ENCODE results near the gene NPLOC4. TPM values are rescaled to one million over a fixed set of nuclear protein-coding genes. Genes with fewer than 3 reads are reported as not detected.
A peak's percentile ranks its signal among the peaks of the same experiment; 100 is the strongest.

The NPLOC4 gene
- total and polyA plus RNA-seq, 11 donors: 28.2 to 133 (median 99.2) TPM

DNA sequence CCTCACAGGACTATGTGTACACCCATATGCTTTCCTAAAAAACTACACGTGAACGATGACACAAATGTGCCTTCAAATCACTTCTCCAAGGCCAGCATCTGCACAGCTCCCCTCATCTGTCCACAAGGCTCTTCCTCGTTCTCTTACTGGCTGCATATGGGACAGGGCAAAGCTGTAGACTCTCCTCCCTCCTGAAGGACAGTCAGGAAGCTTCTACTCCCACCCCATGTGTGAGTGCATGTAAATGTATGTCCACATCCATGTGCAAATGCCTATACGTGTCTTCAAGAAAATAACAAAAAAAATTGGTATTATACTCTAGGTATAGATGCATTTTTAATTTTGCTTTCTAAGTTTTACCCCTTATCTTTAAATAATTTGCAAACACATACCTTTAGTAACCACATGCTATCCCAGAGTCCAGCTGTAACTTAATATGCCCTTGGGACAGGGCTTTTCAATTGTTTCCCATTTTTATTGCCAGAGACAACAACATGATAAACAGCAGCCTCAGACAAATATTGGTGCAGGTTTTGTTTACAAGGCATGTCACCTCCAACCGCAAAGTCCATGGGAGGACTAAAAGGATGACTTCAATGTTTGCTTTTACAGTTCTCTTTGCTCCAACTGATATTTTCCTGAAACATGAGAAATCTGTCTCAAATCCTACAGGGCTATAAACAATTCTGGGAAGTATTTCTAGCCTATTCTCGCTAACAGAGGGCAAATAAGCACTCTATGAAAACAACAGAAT is 53.1 kb downstream of the NPLOC4 start:
- Histone ChIP-seq H3K4me1 (peaks cover 0 to 20% (median 8%) of the 10 kb centered on the region in 12 donors), H3K27ac (no peak overlapping the region), H3K36me3 (peaks cover 0 to 93% (median 88%) of the 10 kb centered on the region in 9 donors), H3K27me3 (no peaks in the 10 kb centered on the region), H3K4me3 (no peak overlapping the region), H3K9me3 (no peaks in the 10 kb centered on the region)
- 89 to 93% (median 91%) methylated on average over 6 of the region's 6 CpGs for WGBS, 4 donors
- TF ChIP-seq CTCF (IDR thresholded peaks at IDR 0.05) (no peak), POLR2A (IDR thresholded peaks at IDR 0.05) (no peak)
- ATAC-seq (no peak), DNase-seq (no peak)
- intact Hi-C loops (cut with DNase I): no loop called here

GRCh38 chr17:81582749-81583148 is 54.2 kb downstream of the NPLOC4 start:
- no peak for ATAC-seq
- DNase-seq: peak in 1 of 5 donors; percentile 25
- Histone ChIP-seq H3K4me3 (no peak overlapping the region), H3K36me3 (peaks cover 0 to 93% (median 82%) of the 10 kb centered on the region in 9 donors), H3K9me3 (no peaks in the 10 kb centered on the region), H3K4me1 (peaks cover 0 to 23% (median 9%) of the 10 kb centered on the region in 12 donors), H3K27me3 (no peaks in the 10 kb centered on the region), H3K27ac (no peak overlapping the region)
- 92 to 95% (median 94%) methylated on average over 11 to 12 of the region's 12 CpGs for WGBS, 4 donors
- TF ChIP-seq POLR2A (IDR thresholded peaks at IDR 0.05) (no peak), CTCF (IDR thresholded peaks at IDR 0.05) (no peak)
- intact Hi-C loops (cut with DNase I): no loop called here

GRCh38 chr17:81582341-81582740 is 54.6 kb downstream of the NPLOC4 start:
- peaks cover 0 to 89% (median 78%) of the 10 kb centered on the region in 9 donors for H3K36me3 ChIP-seq
- H3K9me3 ChIP-seq: no peaks in the 10 kb centered on the region
- WGBS, 4 donors: 85 to 96% (median 90%) methylated on average over 5 of the region's 5 CpGs
- H3K4me1 ChIP-seq: peaks cover 0 to 27% (median 11%) of the 10 kb centered on the region in 12 donors
- H3K4me3 ChIP-seq: no peak overlapping the region
- no peak for DNase-seq
- TF ChIP-seq POLR2A (IDR thresholded peaks at IDR 0.05) (no peak), CTCF (IDR thresholded peaks at IDR 0.05) (no peak)
- ATAC-seq: no peak
- H3K27ac ChIP-seq: no peak overlapping the region
- H3K27me3 ChIP-seq: no peaks in the 10 kb centered on the region
- intact Hi-C loops (cut with DNase I): no loop called here

DNA sequence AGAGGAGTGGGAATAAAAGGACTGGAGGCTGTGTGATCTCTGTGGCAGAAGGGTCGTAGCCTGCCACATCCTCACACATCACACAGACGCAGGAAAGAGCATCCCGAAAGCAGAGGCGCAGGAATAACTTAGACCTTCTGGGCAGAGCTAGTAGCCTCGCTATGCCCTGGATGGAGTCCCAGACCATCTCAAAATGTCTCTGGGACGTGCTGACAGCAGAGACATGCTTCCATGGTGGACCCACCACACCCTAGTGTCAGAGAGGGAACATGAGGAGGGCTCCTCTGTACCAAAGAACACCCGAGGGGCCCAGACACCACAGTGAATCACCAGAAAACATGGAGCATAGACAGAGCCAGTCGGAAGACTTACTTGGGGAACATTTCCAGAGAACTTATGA is 55.2 kb downstream of the NPLOC4 start:
- peaks cover 0 to 33% (median 12%) of the 10 kb centered on the region in 12 donors for H3K4me1 ChIP-seq

More for the DNA sequence above, 55.2 kb downstream of the NPLOC4 start:
- no peaks in the 10 kb centered on the region for H3K9me3 ChIP-seq
- H3K4me3 ChIP-seq: no peak overlapping the region
- intact Hi-C loops (cut with DNase I): no loop called here
- WGBS, 4 donors: 57 to 68% (median 66%) methylated on average over 8 of the region's 8 CpGs
- peak overlapping the region in 1 of 12 donors; percentile 25 for H3K27ac ChIP-seq
- H3K36me3 ChIP-seq: peaks cover 0 to 84% (median 72%) of the 10 kb centered on the region in 9 donors
- DNase-seq (no peak), ATAC-seq (peak in 3 of 4 donors; percentile 37 to 62 (median 40))
- TF ChIP-seq POLR2A (IDR thresholded peaks at IDR 0.05): no peak
- H3K27me3 ChIP-seq: no peaks in the 10 kb centered on the region

All from heart left ventricle (tissue), 16 donors.